Body of pancreas (tissue), 4 donors: ENCODE data around the gene GOLGA3. TPM values are rescaled to one million over a fixed set of nuclear protein-coding genes. Genes with fewer than 3 reads are reported as not detected.

Source experiments
- ATAC-seq: fragments of 150-250 bp; one replicate; pipeline ENCODE4 v1.9.1; 2016
- DNase-seq, 4 donors: peaks; one replicate each; pipeline ENCODE4 v3.0.0-alpha.2; 2019
- H3K27ac ChIP-seq, 4 donors: fragments of 200-600 bp; sonication (generic); 1 replicate in 3 of 4; 2 replicates in 1 of 4; pipeline versions ENCODE4 v1.5.1 to v1.6.1; 2016 to 2019; ENCODE audit warnings: mild to moderate bottlenecking in 1 of 4, mixed read lengths in 1 of 4, moderate library complexity in 1 of 4
- H3K27me3 ChIP-seq, 2 donors: fragments of 200-600 bp; sonication (generic); one replicate each; pipeline ENCODE4 v1.6.0; 2016; ENCODE audit warnings: mild to moderate bottlenecking in 1 of 2
- H3K36me3 ChIP-seq, 2 donors: fragments of 200-600 bp; sonication (generic); replicated peaks in 1 of 2; 2 replicates each; pipeline ENCODE4 v1.5.1; 2016; ENCODE audit warnings: low read depth in 2 of 2; ENCODE audit not compliant: insufficient read depth in 1 of 2
- H3K4me1 ChIP-seq: fragments of 200-600 bp; sonication (generic); one replicate; pipeline ENCODE4 v1.6.0; 2016
- H3K4me3 ChIP-seq, 2 donors: fragments of 200-600 bp; sonication (generic); 1 replicate in 1 of 2; 2 replicates in 1 of 2; pipeline ENCODE4 v1.5.1; 2016 to 2019
- H3K9me3 ChIP-seq, 3 donors: fragments of 200-600 bp; sonication (generic); 1 replicate in 2 of 3; 2 replicates in 1 of 3; pipeline ENCODE4 v1.5.1; 2016
- CTCF ChIP-seq, 7 experiments: fragments of 450-650 bp in 4 of 7; fragments of 200-600 bp in 3 of 7; sonication (generic) in 3 of 7; IDR thresholded peaks; one replicate each; pipeline ENCODE4 v1.5.1; 2016 to 2019; ENCODE audit warnings: antibody characterized with exemption in 7 of 7
- POLR2A ChIP-seq, 3 donors: fragments of 450-650 bp; IDR thresholded peaks; one replicate each; pipeline ENCODE4 v1.6.1; 2016; ENCODE audit warnings: antibody characterized with exemption in 3 of 3, mild to moderate bottlenecking in 2 of 3
- WGBS, 2 donors: methylation state at CpG; one replicate each; pipeline ENCODE4 v1.1.5; 2017; 5-methylcytosine and 5-hydroxymethylcytosine counted together
- intact Hi-C: fragments of 100-400 bp; cut with DNase I; formaldehyde crosslinking; loops from one replicate; pipeline ENCODE4 v1.15.1; 2023
- total RNA-seq, 2 donors: library from RNA; depleted of rRNA; stranded (reverse); fragments of >200 nt; gene quantifications; one replicate each; pipeline ENCODE4 v1.1.0, GENCODE V29; 2016

The GOLGA3 gene
- total RNA-seq, 2 donors from 2014 or later = 57.3 to 98.6 TPM

DNA sequence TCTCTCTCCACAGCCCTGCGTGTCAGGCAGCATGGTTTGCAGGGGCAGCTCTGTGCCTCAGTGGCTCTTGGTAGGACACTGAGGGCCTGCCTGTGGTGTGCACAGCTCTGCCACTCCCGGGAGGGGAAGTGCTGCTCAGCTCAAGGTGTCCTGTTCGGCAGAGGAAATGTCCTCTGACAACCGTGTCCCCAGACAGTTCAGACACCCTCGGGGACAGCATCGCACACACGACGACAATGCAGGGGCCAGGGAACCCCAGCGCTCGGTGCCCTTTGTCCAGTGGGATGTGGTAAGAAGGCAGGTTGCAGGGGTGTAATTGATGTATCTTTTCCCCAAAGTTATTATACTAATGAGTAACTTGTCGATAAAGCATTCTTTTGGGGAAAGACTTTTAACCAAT, 81.3 kb downstream of the GOLGA3 start:
- no peak for DNase-seq
- H3K27ac ChIP-seq = no peak overlapping the region
- no peaks in the 10 kb centered on the region for H3K4me1 ChIP-seq
- H3K4me3 ChIP-seq = no peak overlapping the region
- no peaks in the 10 kb centered on the region for H3K27me3 ChIP-seq
- 90 to 96% methylated on average over 11 of the region's 11 CpGs for WGBS, 2 donors
- no peak for TF ChIP-seq CTCF (IDR thresholded peaks at IDR 0.05)
- no peak for TF ChIP-seq POLR2A (IDR thresholded peaks at IDR 0.05)
- H3K9me3 ChIP-seq = no peaks in the 10 kb centered on the region
- peaks cover 5 to 44% of the 10 kb centered on the region in 2 donors for H3K36me3 ChIP-seq
- intact Hi-C loops = no loop called here
- no peak for ATAC-seq

- no peaks in the 10 kb centered on the region for H3K4me1 ChIP-seq
- H3K27me3 ChIP-seq = no peaks in the 10 kb centered on the region
- intact Hi-C loops = no loop called here
- TF ChIP-seq POLR2A (IDR thresholded peaks at IDR 0.05) (no peak), CTCF (IDR thresholded peaks at IDR 0.05) (no peak)
- no peak for ATAC-seq
- 79 to 87% methylated on average over 2 to 3 of the region's 3 CpGs for WGBS, 2 donors
- no peak for DNase-seq
- H3K36me3 ChIP-seq = peaks cover 5 to 49% of the 10 kb centered on the region in 2 donors
- no peak overlapping the region for H3K27ac ChIP-seq
- no peak overlapping the region for H3K4me3 ChIP-seq
- H3K9me3 ChIP-seq = no peaks in the 10 kb centered on the region
These were observed 82.1 kb downstream of the GOLGA3 start for GRCh38 chr12:132746613-132747012.

DNA sequence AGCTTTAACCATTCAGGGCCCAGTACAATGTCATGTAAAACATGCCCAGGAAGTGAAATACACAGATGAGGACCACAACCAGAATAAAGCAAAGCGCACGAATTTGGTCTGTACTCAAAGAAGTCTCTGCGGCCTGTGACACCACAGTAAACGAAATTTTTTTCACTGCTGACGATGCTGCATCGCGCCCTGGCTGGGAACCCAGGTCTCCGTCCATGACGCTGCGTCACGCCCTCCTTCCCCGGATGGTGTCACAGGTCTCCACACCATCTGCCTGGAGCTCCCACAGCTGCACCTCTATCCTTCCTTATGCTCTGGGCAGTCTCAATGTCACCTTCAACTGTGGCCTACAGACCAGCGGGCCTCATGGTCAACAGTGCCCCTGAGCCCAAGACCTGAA, 84.8 kb downstream of the GOLGA3 start:
- Histone ChIP-seq H3K4me3 (no peak overlapping the region), H3K36me3 (peaks cover 5 to 55% of the 10 kb centered on the region in 2 donors), H3K27ac (no peak overlapping the region), H3K9me3 (no peaks in the 10 kb centered on the region), H3K4me1 (no peaks in the 10 kb centered on the region), H3K27me3 (no peaks in the 10 kb centered on the region)
- DNase-seq (no peak), ATAC-seq (no peak)
- TF ChIP-seq CTCF (IDR thresholded peaks at IDR 0.05) (no peak), POLR2A (IDR thresholded peaks at IDR 0.05) (no peak)
- intact Hi-C loops = no loop called here
- 93 to 97% methylated on average over 13 of the region's 13 CpGs for WGBS, 2 donors

DNA sequence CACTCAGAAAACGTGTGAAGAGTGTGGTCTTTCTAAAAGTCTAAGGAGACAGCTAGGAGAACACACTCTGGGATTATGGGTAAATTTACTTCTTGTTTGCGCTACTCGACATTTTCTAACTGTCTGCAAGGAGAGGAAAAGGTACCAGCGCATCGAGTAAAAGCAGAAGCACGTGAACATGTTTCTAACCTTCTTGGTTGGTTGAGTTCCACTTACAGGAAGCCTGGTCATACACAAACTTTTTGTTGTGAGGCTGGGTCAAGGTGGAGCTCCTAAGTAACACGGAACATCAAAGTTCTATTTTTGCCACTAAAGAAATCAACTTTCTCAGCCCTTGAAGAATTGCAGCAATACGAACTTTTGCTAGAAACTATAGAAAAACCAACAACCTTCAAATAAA, 87.0 kb downstream of the GOLGA3 start:
- H3K36me3 ChIP-seq = peaks cover 0 to 47% of the 10 kb centered on the region in 2 donors
- 86 to 90% methylated on average over 8 of the region's 8 CpGs for WGBS, 2 donors
- no peaks in the 10 kb centered on the region for H3K9me3 ChIP-seq
- ATAC-seq = no peak
- no peak overlapping the region for H3K4me3 ChIP-seq
- intact Hi-C loops = no loop called here
- H3K27me3 ChIP-seq = no peaks in the 10 kb centered on the region
- DNase-seq = no peak
- H3K27ac ChIP-seq = no peak overlapping the region
- TF ChIP-seq CTCF (IDR thresholded peaks at IDR 0.05) (no peak), POLR2A (IDR thresholded peaks at IDR 0.05) (no peak)
- H3K4me1 ChIP-seq = no peaks in the 10 kb centered on the region

- H3K27ac ChIP-seq = no peak overlapping the region
- H3K27me3 ChIP-seq = no peaks in the 10 kb centered on the region
- intact Hi-C loops = no loop called here
- peaks cover 1 to 49% of the 10 kb centered on the region in 2 donors for H3K36me3 ChIP-seq
- TF ChIP-seq CTCF (IDR thresholded peaks at IDR 0.05) = no peak
- no peak for TF ChIP-seq POLR2A (IDR thresholded peaks at IDR 0.05)
- DNase-seq (no peak), ATAC-seq (no peak)
- H3K9me3 ChIP-seq = no peaks in the 10 kb centered on the region
- no peaks in the 10 kb centered on the region for H3K4me1 ChIP-seq
- no peak overlapping the region for H3K4me3 ChIP-seq
- 92% methylated on average over 11 of the region's 11 CpGs for WGBS, 2 donors
These were observed 88.0 kb downstream of the GOLGA3 start for GRCh38 chr12:132740652-132741051.
